Measurements from ENCODE around the gene ST3GAL6.
"Not testable (repeated sequence)": the region's sequence is repeated elsewhere in the genome, so short reads cannot be mapped to it uniquely, and the experiment has no call there.

DNA sequence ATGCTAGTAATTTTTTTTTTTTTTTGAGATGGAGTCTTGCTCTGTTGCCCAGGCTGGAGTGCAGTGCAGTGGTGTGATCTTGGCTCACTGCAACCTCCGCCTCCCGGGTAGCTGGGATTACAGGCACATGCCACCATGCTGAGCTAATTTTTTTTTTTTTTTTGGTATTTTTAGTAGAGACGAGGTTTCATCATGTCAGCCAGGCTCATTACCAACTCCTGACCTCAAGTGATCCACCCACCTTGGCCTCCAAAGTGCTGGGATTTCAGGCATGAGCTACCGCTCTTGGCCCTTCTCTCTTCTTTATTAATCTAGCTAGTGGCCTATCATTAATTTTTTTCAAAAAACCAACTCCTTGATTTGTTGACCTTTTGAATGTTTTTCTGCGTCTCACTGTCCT lies 67.9 kb downstream of the ST3GAL6 start:
- not testable (repeated sequence) for TF ChIP-seq POLR2A, POLR2AphosphoS5, EP300 (IDR thresholded peaks at IDR 0.05)
- TF ChIP-seq, protein P1, sequence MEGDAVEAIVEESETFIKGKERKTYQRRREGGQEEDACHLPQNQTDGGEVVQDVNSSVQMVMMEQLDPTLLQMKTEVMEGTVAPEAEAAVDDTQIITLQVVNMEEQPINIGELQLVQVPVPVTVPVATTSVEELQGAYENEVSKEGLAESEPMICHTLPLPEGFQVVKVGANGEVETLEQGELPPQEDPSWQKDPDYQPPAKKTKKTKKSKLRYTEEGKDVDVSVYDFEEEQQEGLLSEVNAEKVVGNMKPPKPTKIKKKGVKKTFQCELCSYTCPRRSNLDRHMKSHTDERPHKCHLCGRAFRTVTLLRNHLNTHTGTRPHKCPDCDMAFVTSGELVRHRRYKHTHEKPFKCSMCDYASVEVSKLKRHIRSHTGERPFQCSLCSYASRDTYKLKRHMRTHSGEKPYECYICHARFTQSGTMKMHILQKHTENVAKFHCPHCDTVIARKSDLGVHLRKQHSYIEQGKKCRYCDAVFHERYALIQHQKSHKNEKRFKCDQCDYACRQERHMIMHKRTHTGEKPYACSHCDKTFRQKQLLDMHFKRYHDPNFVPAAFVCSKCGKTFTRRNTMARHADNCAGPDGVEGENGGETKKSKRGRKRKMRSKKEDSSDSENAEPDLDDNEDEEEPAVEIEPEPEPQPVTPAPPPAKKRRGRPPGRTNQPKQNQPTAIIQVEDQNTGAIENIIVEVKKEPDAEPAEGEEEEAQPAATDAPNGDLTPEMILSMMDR (IDR thresholded peaks at IDR 0.05) = not testable (repeated sequence)

Data from sigmoid colon (tissue), 4 donors.